Measurements from ENCODE around the gene DOCK1. TPM values are rescaled to one million over a fixed set of nuclear protein-coding genes. Genes with fewer than 3 reads are reported as not detected.

The DOCK1 gene
- total RNA-seq, 1 experiment from 2014 or later = 40.0 TPM

DNA sequence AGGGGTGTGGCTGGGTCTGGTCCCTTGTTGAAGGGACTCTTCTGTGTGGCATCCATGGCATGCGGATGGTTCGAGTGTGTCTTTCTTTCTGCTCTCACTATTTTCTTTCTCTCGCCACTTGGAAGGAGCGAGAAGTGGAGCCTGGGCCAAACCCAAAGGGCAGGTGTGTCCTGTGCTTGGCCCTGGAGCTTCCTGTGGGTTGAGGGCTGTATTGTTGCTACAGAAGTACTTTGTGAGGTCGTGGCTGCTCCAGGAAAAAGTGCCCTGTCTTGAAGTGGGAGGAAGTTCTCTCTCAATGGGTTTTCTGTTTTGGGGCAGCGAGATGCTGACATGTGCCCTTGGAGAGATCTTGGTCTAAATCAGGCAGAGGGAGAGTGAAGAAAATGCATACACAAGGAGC, 72.0 kb downstream of the DOCK1 start:
- ChIA-PET POLR2A (no interaction called here), CTCF (interaction anchor here (0.6 kb wide), 1 partner anchor 997 kb away, joined by 3 read pairs; no protein-coding TSS in a partner anchor)
- DNase-seq (ENCODE audit: unreplicated experiment) = no peak
- no peaks in the 10 kb centered on the region for H3K9me3 Mint-ChIP-seq (ENCODE audit: unreplicated experiment)
- TF ChIP-seq, protein P1, sequence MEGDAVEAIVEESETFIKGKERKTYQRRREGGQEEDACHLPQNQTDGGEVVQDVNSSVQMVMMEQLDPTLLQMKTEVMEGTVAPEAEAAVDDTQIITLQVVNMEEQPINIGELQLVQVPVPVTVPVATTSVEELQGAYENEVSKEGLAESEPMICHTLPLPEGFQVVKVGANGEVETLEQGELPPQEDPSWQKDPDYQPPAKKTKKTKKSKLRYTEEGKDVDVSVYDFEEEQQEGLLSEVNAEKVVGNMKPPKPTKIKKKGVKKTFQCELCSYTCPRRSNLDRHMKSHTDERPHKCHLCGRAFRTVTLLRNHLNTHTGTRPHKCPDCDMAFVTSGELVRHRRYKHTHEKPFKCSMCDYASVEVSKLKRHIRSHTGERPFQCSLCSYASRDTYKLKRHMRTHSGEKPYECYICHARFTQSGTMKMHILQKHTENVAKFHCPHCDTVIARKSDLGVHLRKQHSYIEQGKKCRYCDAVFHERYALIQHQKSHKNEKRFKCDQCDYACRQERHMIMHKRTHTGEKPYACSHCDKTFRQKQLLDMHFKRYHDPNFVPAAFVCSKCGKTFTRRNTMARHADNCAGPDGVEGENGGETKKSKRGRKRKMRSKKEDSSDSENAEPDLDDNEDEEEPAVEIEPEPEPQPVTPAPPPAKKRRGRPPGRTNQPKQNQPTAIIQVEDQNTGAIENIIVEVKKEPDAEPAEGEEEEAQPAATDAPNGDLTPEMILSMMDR (IDR thresholded peaks at IDR 0.05; ENCODE audit: unreplicated experiment) = no peak
- no peak overlapping the region for H3K27ac Mint-ChIP-seq (ENCODE audit: low read depth, unreplicated experiment)
- no TSS peak for BruUV-seq (replicated peaks)
- H3K36me3 Mint-ChIP-seq (ENCODE audit: insufficient read depth, unreplicated experiment) = peaks cover 42% of the 10 kb centered on the region
- H3K4me3 Mint-ChIP-seq (ENCODE audit: unreplicated experiment) = no peak overlapping the region
- no peaks in the 10 kb centered on the region for H3K27me3 Mint-ChIP-seq (ENCODE audit: insufficient read depth, unreplicated experiment)
- intact Hi-C loops (cut with micrococcal nuclease) = no loop called here
- peaks cover 18% of the 10 kb centered on the region for H3K4me1 Mint-ChIP-seq (ENCODE audit: insufficient read depth, unreplicated experiment)

DNA sequence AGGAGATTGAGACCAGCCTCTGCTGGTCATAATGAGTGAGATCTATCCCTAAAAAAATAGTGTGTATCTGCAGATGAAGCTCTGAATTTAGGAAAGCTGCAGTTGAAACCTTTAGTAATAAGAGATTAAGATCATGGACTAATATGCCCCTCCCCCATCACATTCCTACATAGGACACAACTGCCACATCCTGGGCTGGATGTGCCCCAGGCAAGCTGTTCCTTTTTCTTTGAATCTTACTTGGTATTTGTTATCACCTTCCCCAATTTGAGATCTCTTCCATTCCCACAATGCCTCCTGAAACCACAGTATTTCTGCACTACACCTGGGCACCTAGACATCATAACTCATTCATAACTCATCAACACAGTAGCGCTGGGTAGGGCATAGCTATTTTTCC, 74.1 kb downstream of the DOCK1 start:
- H3K4me1 Mint-ChIP-seq (ENCODE audit: insufficient read depth, unreplicated experiment) = peaks cover 10% of the 10 kb centered on the region
- ChIA-PET POLR2A (no interaction called here), CTCF (interaction anchor here (0.6 kb wide), 1 partner anchor 592 kb away, joined by 3 read pairs; no protein-coding TSS in a partner anchor)
- intact Hi-C loops (cut with micrococcal nuclease) = no loop called here
- no peaks in the 10 kb centered on the region for H3K27me3 Mint-ChIP-seq (ENCODE audit: insufficient read depth, unreplicated experiment)
- H3K4me3 Mint-ChIP-seq (ENCODE audit: unreplicated experiment) = no peak overlapping the region
- H3K36me3 Mint-ChIP-seq (ENCODE audit: insufficient read depth, unreplicated experiment) = peaks cover 42% of the 10 kb centered on the region
- H3K9me3 Mint-ChIP-seq (ENCODE audit: unreplicated experiment) = no peaks in the 10 kb centered on the region
- TF ChIP-seq, protein P1 (IDR thresholded peaks at IDR 0.05; ENCODE audit: unreplicated experiment) = no peak
- BruUV-seq (replicated peaks) = no TSS peak
- H3K27ac Mint-ChIP-seq (ENCODE audit: low read depth, unreplicated experiment) = no peak overlapping the region
- DNase-seq (ENCODE audit: unreplicated experiment) = no peak

DNA sequence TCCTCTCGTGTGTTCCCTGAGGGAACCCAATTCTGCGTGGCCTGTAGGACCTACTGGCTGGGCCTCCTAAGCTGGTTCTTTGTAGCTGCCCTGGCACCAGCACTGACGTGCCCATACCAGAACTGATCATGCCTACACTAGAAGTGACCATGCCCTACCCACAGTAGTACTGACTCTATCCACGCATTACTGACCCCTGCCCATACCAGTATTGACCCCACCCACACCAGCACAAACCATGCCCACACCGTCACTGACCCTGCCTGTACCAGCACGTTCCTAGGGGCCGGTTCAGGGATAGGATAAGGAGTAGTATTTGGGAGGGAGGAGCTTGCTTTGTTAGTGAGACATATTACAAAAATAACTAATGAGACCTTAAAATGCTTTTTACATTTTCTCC, 88.0 kb downstream of the DOCK1 start:
- Mint-ChIP-seq H3K27ac (ENCODE audit: low read depth, unreplicated experiment) (no peak overlapping the region), H3K4me3 (ENCODE audit: unreplicated experiment) (no peak overlapping the region), H3K9me3 (ENCODE audit: unreplicated experiment) (no peaks in the 10 kb centered on the region), H3K36me3 (ENCODE audit: insufficient read depth, unreplicated experiment) (peaks cover 45% of the 10 kb centered on the region), H3K4me1 (ENCODE audit: insufficient read depth, unreplicated experiment) (no peaks in the 10 kb centered on the region), H3K27me3 (ENCODE audit: insufficient read depth, unreplicated experiment) (no peaks in the 10 kb centered on the region)
- DNase-seq (ENCODE audit: unreplicated experiment) = no peak
- no TSS peak for BruUV-seq (replicated peaks)
- ChIA-PET POLR2A (no interaction called here), CTCF (no interaction called here)
- intact Hi-C loops (cut with micrococcal nuclease) = no loop called here
- TF ChIP-seq, protein P1 (IDR thresholded peaks at IDR 0.05; ENCODE audit: unreplicated experiment) = no peak

DNA sequence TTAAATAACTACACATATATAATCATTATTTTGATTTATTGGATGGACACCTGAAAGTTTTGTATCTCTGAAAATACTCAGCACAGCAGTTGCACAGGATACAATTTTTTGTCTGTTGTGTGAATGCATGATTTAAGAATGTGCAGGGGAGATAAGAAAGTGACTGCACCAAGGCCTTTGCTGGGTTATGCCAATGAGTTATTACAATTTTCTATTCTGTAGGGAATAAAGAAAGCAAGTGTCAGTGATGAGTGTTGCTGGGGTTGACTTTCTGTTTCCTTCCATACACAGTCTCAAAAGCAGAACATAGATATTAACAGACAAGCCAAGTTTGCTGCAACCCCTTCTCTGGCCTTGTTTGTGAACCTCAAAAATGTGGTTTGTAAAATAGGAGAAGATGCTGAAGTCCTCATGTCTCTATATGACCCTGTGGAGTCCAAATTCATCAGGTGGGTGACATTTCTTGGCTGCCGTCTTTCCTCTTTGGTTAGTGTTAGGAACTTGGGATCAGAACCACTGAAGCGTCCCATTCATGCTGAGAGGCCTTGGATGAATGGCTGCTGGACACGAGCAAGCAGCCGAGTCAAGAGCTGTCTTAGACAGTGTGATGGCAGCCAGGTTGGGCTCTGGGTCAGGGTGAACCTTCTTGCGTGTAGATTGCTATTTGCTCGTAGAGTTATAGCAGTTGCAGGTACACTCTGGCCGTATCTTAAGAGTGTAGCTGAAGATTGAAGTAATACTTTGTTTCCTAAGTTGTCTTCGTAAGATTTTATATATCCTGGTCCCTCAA, 92.8 kb downstream of the DOCK1 start:
- TF ChIP-seq, protein P1 (IDR thresholded peaks at IDR 0.05; ENCODE audit: unreplicated experiment) = no peak
- intact Hi-C loops (cut with micrococcal nuclease) = no loop called here
- no peak overlapping the region for H3K4me3 Mint-ChIP-seq (ENCODE audit: unreplicated experiment)

More for the DNA sequence above, 92.8 kb downstream of the DOCK1 start:
- H3K9me3 Mint-ChIP-seq (ENCODE audit: unreplicated experiment) = peaks cover 7% of the 10 kb centered on the region
- peaks cover 62% of the 10 kb centered on the region for H3K36me3 Mint-ChIP-seq (ENCODE audit: insufficient read depth, unreplicated experiment)
- ChIA-PET POLR2A (no interaction called here), CTCF (interaction anchor here (0.5 kb wide), 1 partner anchor 109 kb away, joined by 3 read pairs; no protein-coding TSS in a partner anchor)
- no peaks in the 10 kb centered on the region for H3K27me3 Mint-ChIP-seq (ENCODE audit: insufficient read depth, unreplicated experiment)
- no peaks in the 10 kb centered on the region for H3K4me1 Mint-ChIP-seq (ENCODE audit: insufficient read depth, unreplicated experiment)
- H3K27ac Mint-ChIP-seq (ENCODE audit: low read depth, unreplicated experiment) = no peak overlapping the region
- no TSS peak for BruUV-seq (replicated peaks)
- no peak for DNase-seq (ENCODE audit: unreplicated experiment)
